Mononuclear cell (primary cell): ENCODE measurements around the gene EPHB1. TPM values are rescaled to one million over a fixed set of nuclear protein-coding genes. Genes with fewer than 3 reads are reported as not detected.

Experiments used
- total RNA-seq: library from RNA; depleted of rRNA; stranded (reverse); fragments of >200 nt; gene quantifications from one replicate; pipeline ENCODE4 v1.2.3, GENCODE V29; 2012

The EPHB1 gene
- total RNA-seq, 1 donor = 0.63 TPM

Other genes with a start within 250 kb of the EPHB1 start
- under 0.01 TPM for gene KY, start 144.2 kb upstream of the EPHB1 start, total RNA-seq